Mucosa of stomach (tissue), 1 donor: ENCODE results near the gene SLC43A2.

Experiments used
- H3K27me3 ChIP-seq: one replicate; pipeline ENCODE4 v1.7.0; 2013; ENCODE audit warnings: mild to moderate bottlenecking, low read length; ENCODE audit not compliant: control insufficient read depth, insufficient read depth
- H3K36me3 ChIP-seq: one replicate; pipeline ENCODE4 v1.7.0; 2013; ENCODE audit warnings: low read length; ENCODE audit not compliant: control insufficient read depth, insufficient read depth
- H3K4me1 ChIP-seq: one replicate; pipeline ENCODE4 v1.7.0; 2013; ENCODE audit warnings: mild to moderate bottlenecking, low read length; ENCODE audit not compliant: control insufficient read depth, insufficient read depth
- H3K4me3 ChIP-seq: one replicate; pipeline ENCODE4 v1.7.0; 2013; ENCODE audit warnings: low read length
- H3K9ac ChIP-seq: one replicate; pipeline ENCODE4 v1.7.0; 2013; ENCODE audit warnings: mild to moderate bottlenecking, low read length, moderate library complexity
- H3K9me3 ChIP-seq: one replicate; pipeline ENCODE4 v1.7.0; 2013; ENCODE audit warnings: mild to moderate bottlenecking, low read length, moderate library complexity; ENCODE audit not compliant: control insufficient read depth
- donor health status: Pancreatic carcinoma.

Gene SLC43A2

DNA sequence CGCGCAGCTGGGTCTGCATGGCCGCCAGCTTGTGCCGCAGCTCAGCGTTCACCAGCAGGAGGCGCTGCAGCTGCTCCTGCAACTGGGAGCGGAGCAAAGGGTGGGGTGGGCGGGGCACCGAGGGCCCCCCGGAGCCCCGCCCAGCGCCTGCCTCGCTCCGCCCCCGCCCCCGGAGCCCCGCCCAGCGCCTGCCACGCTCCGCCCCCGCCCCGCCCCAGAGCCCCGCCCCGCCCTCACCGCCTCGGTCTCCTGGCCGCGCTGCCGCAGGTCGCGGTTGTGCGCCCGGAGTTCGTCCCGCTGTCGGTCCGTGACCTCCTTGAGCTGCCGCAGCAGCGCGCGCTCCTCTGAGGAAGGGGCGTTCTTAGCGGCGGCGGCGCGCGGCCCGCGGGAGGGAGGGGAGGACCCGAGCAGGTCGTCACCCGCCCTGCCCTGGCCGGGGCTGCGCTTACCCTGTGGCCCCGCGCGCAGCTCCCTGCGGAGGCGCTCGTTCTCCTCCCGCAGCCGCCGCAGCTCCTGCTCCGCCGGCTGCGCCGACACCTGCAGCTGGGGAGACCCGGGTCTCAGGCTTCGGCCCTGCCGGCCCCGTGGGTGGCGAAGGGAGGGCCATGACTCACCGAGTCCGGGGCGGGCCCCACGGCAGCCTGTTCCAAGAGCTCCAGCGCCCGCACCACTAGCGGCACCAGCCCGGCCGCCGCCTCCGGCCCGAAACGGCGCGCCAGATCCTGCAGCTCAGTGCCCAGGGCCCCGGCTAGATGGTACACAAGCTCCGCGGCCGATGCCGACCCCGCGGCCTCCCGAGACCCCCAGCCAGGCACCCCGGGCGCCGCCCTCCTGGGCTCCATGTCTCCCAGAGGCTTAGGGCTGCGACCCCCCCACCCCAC is 20.6 kb upstream of the SLC43A2 start:
- Histone ChIP-seq H3K9ac (peak overlapping the region; percentile 77), H3K4me3 (peak overlapping the region; percentile 28), H3K4me1 (peaks cover 40% of the 10 kb centered on the region), H3K36me3 (peaks cover 8% of the 10 kb centered on the region), H3K9me3 (no peaks in the 10 kb centered on the region), H3K27me3 (no peaks in the 10 kb centered on the region)

DNA sequence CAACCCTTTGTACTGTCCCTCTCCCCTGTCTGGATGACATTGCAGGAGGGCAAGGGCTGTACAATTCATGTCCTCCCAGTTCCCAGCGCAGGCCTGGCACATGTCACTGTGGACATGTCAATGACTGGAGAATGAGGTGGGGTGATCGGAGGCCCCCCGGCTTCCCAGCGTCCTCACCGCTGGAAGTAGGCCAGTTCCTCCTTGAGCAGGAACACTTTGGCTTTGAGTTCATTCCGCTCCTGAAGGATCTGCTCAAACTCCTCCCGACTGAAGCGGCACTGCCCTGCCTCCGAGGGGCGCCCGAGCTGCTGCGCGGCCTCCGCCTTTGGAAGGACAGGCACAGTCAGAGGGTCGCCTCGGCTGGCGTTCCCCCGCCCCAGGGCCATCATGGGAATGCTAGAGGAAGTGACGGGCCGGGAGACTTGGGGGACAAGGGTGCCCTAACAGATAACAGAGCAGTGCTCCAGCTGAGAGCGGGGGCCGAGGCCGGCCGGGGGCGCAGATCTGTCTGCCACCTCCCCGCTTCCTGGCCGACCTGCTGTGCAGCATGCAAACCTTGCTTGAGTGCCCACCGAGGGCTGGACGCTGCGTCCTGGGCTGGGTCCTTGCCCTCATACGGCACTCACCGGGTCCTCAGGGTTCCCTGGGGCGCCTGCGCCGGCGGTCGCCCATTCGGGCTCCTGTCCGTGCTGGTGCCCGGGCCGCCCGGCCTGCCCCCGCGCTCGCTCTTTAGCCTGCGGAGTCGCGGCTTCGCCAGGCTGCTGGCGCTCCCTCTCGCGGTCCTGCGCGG is 19.7 kb upstream of the SLC43A2 start:
- Histone ChIP-seq H3K9me3 (no peaks in the 10 kb centered on the region), H3K36me3 (peaks cover 2% of the 10 kb centered on the region), H3K4me1 (peaks cover 48% of the 10 kb centered on the region), H3K27me3 (no peaks in the 10 kb centered on the region), H3K9ac (peak overlapping the region; percentile 60), H3K4me3 (peak overlapping the region; percentile 49)

DNA sequence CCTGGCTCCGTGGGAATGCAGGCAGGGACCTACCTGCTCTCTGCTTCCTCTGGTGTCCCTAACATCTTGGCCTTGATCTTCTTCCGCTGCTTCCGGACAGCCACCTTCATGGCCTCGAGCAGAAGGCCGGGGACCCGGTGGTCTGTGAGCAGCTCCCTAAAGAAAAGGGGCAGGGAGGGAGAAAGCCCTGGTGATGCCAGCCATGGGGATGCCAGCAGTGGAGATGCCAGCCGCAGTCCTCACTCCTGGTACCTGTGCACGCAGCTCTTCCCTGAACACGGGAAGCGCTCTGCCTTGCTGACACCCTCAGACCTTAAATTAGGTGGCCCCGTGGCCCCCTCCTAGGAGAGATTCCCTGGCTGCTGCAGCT is 19.2 kb upstream of the SLC43A2 start:
- Histone ChIP-seq H3K9me3 (no peaks in the 10 kb centered on the region), H3K27me3 (no peaks in the 10 kb centered on the region), H3K4me3 (no peak overlapping the region), H3K4me1 (peaks cover 48% of the 10 kb centered on the region), H3K36me3 (no peaks in the 10 kb centered on the region), H3K9ac (no peak overlapping the region)

DNA sequence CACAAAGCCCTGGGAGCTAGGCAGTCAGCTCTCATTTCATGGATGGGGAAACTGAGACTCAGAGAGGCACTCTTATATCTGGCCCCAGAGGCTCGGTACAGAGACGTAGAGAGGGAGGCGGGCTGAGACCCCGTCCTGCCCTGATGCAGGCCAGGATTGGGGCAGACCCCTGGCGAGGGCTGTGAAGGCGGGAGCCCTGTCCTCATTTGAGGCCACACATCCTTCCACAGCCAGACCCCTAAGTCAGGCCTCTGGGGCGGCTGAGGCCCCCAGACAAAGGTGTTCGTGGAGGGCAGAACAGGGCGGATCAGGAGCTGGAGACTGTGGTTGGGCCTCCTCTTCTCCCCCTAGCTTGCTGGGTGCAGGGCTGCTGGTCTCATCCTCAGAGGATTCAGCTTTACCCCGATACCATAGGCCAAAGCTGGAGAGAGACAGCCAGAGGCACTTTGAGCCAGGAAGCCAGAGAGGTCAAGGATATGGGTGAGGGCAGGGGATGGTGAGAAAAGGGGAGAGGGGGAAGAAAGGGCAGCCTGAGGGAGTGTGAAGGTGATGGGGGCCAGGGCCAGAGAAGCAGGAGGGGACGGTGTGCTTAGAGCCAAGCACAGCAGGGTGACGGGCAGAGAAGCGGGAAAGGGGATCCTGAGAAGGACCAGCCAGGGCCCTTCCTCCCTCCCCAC is 17.7 kb upstream of the SLC43A2 start:
- Histone ChIP-seq H3K4me1 (peaks cover 45% of the 10 kb centered on the region), H3K9me3 (no peaks in the 10 kb centered on the region), H3K27me3 (no peaks in the 10 kb centered on the region), H3K4me3 (no peak overlapping the region), H3K9ac (no peak overlapping the region), H3K36me3 (no peaks in the 10 kb centered on the region)

DNA sequence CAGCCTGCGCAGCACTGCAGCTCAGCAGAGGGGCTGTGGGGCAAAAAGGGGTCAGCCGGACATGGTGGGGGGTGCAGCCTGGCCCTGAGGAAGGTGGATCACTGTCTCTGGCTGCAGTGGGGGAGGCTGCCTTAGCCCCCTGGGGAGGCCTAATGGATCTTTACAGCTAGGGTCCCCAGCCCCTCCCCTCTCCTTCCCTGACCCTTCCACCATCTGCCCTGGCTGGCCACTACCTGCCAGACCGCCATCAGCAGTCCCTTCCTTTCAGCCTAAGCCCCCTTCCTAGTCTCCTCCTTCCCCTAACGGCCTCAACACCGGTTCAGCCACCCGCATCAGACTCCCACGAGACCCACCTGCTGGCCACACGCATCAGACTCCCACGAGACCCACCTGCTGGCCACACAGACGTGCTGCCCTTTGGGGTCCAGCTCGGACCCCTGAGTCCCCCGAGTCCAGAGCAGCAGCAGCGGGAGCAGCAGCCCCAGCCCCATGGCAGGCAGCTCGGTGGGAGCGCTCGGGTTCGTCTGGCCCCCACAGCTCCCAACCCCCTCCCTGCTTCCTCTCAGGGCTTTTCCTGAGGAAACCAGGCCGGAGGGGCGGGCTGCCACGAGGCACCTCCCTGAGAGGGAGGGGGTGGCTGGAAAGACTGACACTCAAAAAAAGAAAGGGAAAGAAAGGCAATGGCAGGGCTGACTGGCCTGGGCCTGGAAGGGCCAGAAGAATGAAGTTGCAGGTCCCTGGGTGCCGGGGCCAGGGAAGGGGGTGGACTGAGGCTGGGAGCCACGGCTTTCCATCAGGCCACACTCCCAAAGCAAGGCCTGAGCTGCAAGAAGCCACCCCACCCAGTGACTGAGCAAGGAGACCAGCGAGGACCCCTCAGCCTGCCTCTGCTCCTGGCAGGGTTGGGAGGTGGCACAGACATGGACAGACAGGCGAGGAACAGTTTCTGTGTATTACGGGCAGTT is 16.9 kb upstream of the SLC43A2 start, which contains the start of gene SCARF1:
Gene SCARF1, minus strand, starts transcription at position 526 of the 965 bp plus-strand sequence. Its CDS starts 35 bp downstream, at position 491.
- Histone ChIP-seq H3K36me3 (no peaks in the 10 kb centered on the region), H3K4me1 (peaks cover 36% of the 10 kb centered on the region)

DNA sequence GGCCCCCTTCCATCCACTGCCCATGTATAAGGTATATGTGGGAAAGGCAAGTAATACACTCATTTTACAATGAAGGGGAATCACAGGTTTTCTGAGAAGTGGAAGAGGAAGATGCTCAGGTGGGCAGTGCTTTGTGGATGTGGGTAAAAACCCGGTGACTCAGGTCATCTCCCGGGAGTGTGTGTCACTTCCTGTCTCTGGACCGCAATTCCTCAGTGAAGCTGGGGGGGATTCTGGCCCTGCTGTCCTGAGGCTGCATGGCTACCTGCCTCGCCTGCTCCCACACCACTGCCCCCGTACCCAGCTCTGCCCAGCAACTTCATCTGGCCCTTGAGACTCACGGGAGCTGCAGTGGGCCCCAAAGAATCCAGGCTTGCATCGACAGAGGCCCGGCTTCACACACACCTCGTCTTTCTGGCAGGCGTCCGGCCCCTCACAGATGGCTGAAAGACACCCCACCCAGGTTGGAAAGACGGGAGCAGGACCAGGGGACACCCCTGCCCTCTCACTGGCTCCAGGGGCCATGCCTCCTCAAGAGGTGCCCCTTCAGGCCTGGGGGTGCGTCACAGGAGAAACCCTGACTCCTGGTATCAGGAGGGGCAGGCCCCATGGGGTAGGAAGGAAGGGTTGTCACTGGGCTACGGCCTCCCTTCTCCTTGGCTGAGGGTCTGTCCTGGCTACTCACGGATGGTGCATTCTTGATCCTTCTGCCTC is 16.0 kb upstream of the SLC43A2 start:
- H3K4me1 ChIP-seq: peaks cover 29% of the 10 kb centered on the region

More for the DNA sequence above, 16.9 kb upstream of the SLC43A2 start, which contains the start of gene SCARF1:
- Histone ChIP-seq H3K9ac (peak within 1 kb of the TSS; percentile 44), H3K4me3 (no peak within 1 kb of the TSS), H3K27me3 (no peaks in the 10 kb centered on the region), H3K9me3 (no peaks in the 10 kb centered on the region)

DNA sequence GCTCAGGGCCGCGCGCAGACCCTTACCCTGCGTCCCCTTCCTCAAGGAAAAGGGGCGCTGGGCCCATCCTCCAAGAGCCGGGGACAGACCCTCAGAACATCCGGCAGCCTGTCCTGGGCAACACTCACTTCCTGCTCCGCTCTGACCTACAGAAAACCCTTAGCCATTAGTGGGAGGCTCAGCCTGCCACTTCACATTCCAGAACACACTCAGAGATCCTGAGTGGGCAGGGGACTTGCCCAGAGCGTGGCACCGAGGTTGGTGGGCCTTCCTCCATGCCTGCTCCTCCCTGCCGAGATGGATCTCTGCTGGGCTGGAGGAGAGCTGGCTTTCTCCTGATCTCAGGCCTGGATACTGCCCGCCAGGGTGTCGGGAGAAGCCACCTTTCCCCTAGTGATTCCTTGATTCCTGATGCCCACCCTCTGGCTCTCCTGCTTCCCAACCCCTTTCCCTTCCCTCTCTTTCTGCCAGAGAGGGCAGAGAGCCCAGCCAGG is 15.4 kb upstream of the SLC43A2 start:
- no peak overlapping the region for H3K4me3 ChIP-seq
- no peaks in the 10 kb centered on the region for H3K36me3 ChIP-seq
- peak overlapping the region; percentile 58 for H3K9ac ChIP-seq
- H3K4me1 ChIP-seq: peaks cover 29% of the 10 kb centered on the region
- no peaks in the 10 kb centered on the region for H3K9me3 ChIP-seq
- H3K27me3 ChIP-seq: no peaks in the 10 kb centered on the region

More for the DNA sequence above, 16.0 kb upstream of the SLC43A2 start:
- Histone ChIP-seq H3K9ac (peak overlapping the region; percentile 58), H3K36me3 (no peaks in the 10 kb centered on the region), H3K9me3 (no peaks in the 10 kb centered on the region), H3K27me3 (no peaks in the 10 kb centered on the region), H3K4me3 (no peak overlapping the region)

DNA sequence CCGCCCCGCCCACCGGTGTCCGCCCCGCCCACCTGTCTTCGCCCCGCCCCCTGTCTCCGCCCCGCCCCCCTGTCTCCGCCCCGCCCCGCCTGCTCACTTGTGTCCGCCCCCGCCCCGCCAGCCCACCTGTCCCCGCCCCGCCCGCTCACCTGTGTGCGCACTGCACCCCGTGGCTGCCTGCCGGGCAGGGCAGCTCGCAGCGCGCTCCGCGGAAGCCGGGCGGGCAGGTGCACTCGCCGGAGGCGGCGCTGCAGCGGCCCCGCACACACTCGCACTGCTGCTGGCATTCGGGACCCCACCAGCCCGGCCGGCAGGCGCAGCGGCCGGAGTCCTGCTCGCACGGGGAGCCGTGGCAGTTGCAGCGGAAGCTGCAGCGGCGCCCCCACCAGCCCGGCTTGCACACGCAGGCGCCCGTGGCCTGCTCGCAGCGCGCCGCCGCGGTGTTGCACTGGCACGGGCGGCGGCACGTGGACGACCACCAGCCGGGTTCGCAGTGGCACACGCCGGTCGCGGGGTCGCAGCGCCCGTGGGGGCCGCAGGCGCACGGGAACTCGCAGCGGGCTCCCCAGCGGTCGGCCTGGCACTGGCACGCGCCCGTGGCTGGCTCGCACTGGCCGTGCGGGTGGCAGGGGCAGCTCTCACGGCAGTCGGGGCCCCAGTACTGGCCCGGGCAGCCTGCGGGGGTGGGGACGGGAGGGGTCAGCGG is 14.8 kb upstream of the SLC43A2 start:
- Histone ChIP-seq H3K4me1 (peaks cover 27% of the 10 kb centered on the region), H3K9ac (peak overlapping the region; percentile 58)

DNA sequence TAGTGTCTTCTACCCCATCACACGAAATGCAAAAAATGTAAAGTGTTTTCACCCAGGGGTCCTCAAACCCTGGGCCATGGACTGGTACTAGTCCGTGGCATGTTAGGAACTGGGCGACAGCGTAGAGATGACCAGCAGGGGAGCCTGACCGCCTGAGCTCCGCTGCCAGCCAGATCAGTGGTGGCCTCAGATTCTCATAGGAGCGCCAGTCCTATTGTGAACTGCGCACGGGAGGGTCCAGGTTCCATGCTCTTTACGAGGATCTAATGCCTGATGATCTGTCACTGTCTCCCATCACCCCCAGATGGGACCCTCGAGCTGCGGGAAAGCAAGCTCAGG is 12.4 kb upstream of the SLC43A2 start:
- H3K9me3 ChIP-seq: no peaks in the 10 kb centered on the region
- H3K9ac ChIP-seq: no peak overlapping the region
- H3K36me3 ChIP-seq: no peaks in the 10 kb centered on the region
- no peaks in the 10 kb centered on the region for H3K27me3 ChIP-seq
- H3K4me1 ChIP-seq: peaks cover 14% of the 10 kb centered on the region
- H3K4me3 ChIP-seq: no peak overlapping the region

More for the DNA sequence above, 14.8 kb upstream of the SLC43A2 start:
- no peaks in the 10 kb centered on the region for H3K36me3 ChIP-seq
- no peak overlapping the region for H3K4me3 ChIP-seq
- no peaks in the 10 kb centered on the region for H3K9me3 ChIP-seq
- H3K27me3 ChIP-seq: no peaks in the 10 kb centered on the region

DNA sequence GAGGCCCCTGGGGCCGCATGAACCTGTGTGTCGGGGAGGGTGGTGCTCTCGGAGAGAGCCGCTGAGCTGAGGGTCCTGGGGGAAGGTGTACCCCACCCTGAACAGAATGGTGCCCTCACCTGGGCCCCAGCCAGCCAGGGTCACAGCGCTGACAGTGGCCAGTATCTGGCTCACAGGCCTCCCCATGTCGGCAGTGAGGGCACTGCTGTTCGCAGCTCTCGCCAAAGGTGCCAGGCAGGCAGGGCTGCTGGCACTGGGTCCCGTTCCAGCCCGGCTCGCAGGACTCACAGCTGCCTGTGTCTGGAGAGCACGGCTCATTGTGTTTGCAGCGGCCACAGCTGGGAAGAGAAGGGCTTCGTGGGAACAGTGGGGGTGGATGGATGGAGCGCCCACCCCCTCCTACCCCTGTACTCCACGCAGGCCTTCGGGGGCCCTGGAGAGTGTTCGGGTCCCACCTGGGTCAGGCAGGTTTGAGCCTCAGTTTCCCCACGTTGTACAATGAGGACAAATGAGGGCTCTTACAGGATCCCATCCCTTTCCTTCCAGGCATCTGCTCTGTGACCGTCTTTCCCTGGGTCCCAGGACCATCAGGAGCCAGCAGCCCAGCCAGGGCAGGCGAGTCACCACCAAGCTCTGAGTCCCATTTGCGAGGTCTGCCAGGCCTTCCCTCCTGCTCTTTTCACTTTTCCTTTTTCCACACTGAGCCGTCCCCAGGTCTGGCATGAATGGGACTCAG is 11.9 kb upstream of the SLC43A2 start:
- no peaks in the 10 kb centered on the region for H3K27me3 ChIP-seq
- peaks cover 14% of the 10 kb centered on the region for H3K4me1 ChIP-seq
- no peaks in the 10 kb centered on the region for H3K36me3 ChIP-seq
- H3K4me3 ChIP-seq: no peak overlapping the region
- no peak overlapping the region for H3K9ac ChIP-seq
- H3K9me3 ChIP-seq: no peaks in the 10 kb centered on the region
